Midbrain (tissue), 1 donor: Measurements from ENCODE around the gene CHMP2A.
"Not testable (repeated sequence)": the region's sequence is repeated elsewhere in the genome, so short reads cannot be mapped to it uniquely, and the experiment has no call there.

Source experiments
- DNase-seq: peaks from one replicate; lab custom pipeline; 2025; lab: John Stamatoyannopoulos, UW

CHMP2A gene

GRCh38 chr19:58511353-58512208 lies 43.3 kb downstream of the CHMP2A start, which contains the start of gene SLC27A5:
Gene SLC27A5, minus strand, starts transcription at chr19:58511992. Its CDS starts 37 bp downstream, at chr19:58511955.
- DNase-seq: no peak

- no peak for DNase-seq
Measured at GRCh38 chr19:58510084-58510862, 44.6 kb downstream of the CHMP2A start.

- DNase-seq: no peak
Measured at GRCh38 chr19:58509731-58510083, 45.2 kb downstream of the CHMP2A start.

- DNase-seq: not testable (repeated sequence)
Measured at GRCh38 chr19:58507602-58508223, 47.2 kb downstream of the CHMP2A start.
